ENCODE measurements around the gene TFCP2.
"Not testable (repeated sequence)": the region's sequence is repeated elsewhere in the genome, so short reads cannot be mapped to it uniquely, and the experiment has no call there.

DNA sequence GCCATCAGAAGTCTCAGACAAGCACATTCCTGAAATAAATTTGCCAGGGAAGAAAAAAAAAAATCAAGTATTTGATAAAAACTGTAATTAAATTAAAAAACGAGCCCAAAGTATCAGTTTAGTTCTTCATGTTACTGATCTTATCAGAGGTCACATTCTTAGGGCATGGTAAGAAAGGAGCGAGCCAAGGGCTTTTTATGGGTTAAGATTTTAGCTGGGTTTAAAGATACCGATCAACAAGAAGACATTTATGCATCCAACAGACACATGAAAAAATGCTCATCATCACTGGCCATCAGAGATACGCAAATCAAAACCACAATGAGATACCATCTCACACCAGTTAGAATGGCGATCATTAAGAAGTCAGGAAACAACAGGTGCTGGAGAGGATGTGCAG is 94.6 kb downstream of the TFCP2 start:
- not testable (repeated sequence) for TF ChIP-seq EP300, POLR2A, POLR2AphosphoS5 (IDR thresholded peaks at IDR 0.05)
- TF ChIP-seq, protein P1, sequence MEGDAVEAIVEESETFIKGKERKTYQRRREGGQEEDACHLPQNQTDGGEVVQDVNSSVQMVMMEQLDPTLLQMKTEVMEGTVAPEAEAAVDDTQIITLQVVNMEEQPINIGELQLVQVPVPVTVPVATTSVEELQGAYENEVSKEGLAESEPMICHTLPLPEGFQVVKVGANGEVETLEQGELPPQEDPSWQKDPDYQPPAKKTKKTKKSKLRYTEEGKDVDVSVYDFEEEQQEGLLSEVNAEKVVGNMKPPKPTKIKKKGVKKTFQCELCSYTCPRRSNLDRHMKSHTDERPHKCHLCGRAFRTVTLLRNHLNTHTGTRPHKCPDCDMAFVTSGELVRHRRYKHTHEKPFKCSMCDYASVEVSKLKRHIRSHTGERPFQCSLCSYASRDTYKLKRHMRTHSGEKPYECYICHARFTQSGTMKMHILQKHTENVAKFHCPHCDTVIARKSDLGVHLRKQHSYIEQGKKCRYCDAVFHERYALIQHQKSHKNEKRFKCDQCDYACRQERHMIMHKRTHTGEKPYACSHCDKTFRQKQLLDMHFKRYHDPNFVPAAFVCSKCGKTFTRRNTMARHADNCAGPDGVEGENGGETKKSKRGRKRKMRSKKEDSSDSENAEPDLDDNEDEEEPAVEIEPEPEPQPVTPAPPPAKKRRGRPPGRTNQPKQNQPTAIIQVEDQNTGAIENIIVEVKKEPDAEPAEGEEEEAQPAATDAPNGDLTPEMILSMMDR (IDR thresholded peaks at IDR 0.05), result not testable (repeated sequence)
